HG03108 (cell line): ENCODE data around the gene TMEM179B.

Experiments
- ATAC-seq: cut with Tn5 transposase; IDR thresholded peaks from one replicate; pipeline ENCODE4 v1.9.1; 2021; ENCODE audit warnings: moderate library complexity; ENCODE audit not compliant: unreplicated experiment

The TMEM179B gene

DNA sequence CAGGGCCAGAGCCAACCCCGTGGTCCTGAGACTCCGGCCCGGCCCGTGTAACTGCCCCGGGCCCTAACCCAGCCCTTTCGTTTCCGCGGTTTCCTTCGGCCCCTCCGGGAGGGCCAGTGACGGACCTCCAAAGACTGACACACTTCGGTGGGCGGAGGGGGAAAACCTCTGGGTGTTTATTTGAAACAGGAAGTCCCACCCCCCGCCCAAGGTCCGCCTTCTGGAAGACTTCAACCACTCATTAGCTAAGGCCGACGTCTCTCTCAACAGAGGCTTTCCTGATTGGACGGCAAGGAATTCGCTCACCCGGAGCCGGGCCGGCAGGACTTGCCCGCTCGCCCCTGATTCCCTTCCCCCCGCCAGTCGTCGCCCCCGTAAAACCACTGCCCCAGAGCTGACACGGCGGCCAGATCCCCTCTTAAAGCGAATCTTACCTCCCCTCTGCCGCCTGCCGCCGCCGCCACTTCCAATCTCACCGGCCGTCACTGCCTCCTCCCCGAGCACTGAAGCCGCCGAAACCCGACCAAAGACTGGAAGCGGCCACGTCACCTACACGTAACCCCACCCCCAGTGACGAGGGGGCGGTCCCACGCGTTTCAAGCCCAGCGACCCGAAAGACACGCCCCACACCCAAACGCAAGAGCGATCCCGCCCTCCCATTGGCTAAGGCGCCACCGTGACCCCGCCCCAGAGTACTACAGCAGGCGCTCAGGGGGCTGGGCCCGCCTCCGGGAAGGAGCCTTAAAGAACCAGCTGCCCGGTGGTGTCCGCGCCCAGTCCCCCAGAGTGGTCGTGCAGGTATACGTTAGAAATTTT is 44.5 kb downstream of the TMEM179B start, which contains the start of gene STX5:
Gene STX5 (minus strand): TSS at position 532 of the 816 bp plus-strand sequence. CDS start 808 bp downstream, outside the sequence.
- ATAC-seq = peak; percentile 83

DNA sequence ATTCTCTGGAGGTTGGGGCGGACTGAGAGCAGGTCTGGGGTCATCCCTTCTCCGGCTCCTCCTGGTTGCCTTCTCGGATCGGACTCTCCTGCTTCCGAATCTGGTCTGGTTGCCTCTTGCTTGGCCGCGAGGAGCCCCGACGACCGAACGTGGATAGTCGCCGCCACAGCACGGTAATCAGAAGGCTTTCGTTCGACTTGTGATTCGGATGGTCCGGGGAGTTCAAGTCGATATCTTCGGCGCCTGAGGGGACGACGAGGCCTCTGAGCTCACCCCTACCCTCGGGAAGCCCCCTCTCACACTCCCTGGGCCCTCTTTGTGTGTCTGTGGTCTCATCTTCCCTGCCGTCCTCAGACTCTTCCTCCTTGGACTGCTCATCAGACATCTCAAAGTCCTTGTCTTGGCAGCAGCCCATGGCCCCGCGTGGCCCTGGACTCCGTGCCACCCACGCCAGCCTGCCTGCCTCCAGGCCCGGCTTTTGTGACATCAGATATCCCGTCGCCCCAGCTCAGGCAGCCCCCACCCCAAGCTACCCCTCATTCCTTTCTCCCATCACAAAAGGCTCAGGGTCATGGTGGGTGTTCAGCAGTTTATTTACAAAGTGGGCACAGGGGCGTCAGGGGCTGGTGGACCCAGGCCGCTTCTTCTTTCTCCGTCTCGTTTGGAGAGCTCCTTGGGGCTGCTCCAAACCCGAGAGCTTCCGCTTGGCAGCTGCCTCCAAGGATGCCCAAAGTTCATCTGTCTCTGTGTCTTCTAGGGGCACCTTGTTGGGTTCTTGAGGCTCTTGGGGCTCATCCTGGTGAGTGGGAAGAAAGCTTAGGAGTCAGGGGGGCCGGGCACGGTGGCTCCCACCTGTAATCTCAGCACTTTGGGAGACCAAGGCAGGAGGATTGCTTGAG is 45.4 kb downstream of the TMEM179B start, which contains the start of gene TEX54:
Gene TEX54 (minus strand): TSS at position 506 of the 899 bp plus-strand sequence.
- no peak for ATAC-seq

GRCh38 chr11:62835336-62835735 is 48.1 kb downstream of the TMEM179B start:
- ATAC-seq = no peak

DNA sequence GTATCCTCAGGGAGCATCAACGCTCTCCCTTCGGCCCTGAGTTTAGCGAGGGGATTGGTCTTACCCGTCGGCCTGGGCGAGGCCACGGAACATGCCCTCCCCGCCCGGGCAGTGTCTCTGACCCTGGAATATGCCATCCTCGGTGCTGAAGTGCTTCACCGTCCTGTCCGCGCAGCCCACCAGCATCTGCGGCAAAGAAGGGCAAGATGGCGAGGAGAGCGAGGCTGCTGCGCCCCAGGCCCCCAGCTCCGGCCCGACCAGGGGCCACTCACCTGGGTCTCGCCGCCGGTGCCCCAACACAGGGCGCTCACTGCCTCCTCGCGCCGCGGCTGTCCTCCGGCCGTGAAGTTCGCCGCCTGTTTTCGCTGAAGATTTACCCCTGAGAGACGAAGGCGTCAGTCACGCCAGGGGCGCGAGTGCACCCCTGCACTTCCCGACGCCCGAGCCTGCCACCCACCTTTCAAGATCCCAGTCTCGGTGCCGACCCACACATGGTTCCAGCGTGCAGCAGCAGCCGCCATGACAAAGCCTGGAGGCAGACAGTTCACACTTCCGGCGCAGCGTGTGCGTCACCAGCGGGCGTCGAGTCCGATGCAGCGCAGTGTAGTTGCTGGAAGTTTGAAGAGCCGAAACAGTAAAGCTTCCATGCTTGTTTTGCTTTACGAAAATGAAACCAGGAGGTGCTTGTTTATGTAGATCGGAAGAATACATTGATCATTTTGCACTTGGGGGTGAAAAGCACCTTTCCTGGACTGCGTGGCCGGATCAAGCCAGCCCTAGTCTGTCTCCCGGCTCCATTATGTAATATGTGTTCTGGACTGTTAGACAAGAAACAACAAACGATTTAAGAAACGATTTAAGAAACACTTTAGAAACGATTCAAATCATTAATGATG is 52.1 kb downstream of the TMEM179B start, which contains the start of gene WDR74:
Gene WDR74 (minus strand): TSS at position 541 of the 896 bp plus-strand sequence. CDS start 20 bp downstream, at position 521.
- peak; percentile 44 for ATAC-seq
